Activated T-helper 1 cell treated with anti-CD3 and anti-CD28 coated beads, Interleukin-12 subunit alpha, Interleukin-12 subunit beta, Interleukin-2, Interleukin-4 antibody, amounts not matched to agents 30 ng/mL and 10 ng/mL and 1 ng/mL, durations not matched to agents 14 hours and 24 hours and 36 hours (primary cell): ENCODE data around the gene S100A4. TPM values are rescaled to one million over a fixed set of nuclear protein-coding genes. Genes with fewer than 3 reads are reported as not detected.

Source experiments
- DNase-seq: peaks from one replicate; pipeline ENCODE4 v3.0.0; 2021; ENCODE audit warnings: low spot score
- H3K27ac Mint-ChIP-seq: one replicate; pipeline ENCODE4 v1.8.0; 2021; ENCODE audit warnings: mild to moderate bottlenecking, mixed read lengths
- H3K27me3 Mint-ChIP-seq: one replicate; pipeline ENCODE4 v1.8.0; 2022; ENCODE audit warnings: mild to moderate bottlenecking, moderate library complexity, mixed read lengths; ENCODE audit not compliant: insufficient read depth
- H3K36me3 Mint-ChIP-seq: one replicate; pipeline ENCODE4 v1.8.0; 2021; ENCODE audit warnings: low read depth, mixed read lengths
- H3K4me1 Mint-ChIP-seq: one replicate; pipeline ENCODE4 v1.8.0; 2021; ENCODE audit warnings: low read depth, mixed read lengths
- H3K4me3 Mint-ChIP-seq: one replicate; pipeline ENCODE4 v1.8.0; 2021; ENCODE audit warnings: mild to moderate bottlenecking, moderate library complexity, mixed read lengths
- H3K9me3 Mint-ChIP-seq: one replicate; pipeline ENCODE4 v1.8.0; 2021; ENCODE audit warnings: mixed read lengths
- intact Hi-C: fragments of 100-400 bp; cut with micrococcal nuclease; formaldehyde crosslinking; loops from one replicate; pipeline ENCODE4 v1.15.1; 2024
- total RNA-seq: library from RNA; stranded (reverse); gene quantifications from 2 replicates; pipeline ENCODE4 v1.2.3, GENCODE V29; 2022

Gene S100A4
- total RNA-seq, 1 donor from 2014 or later: 167 TPM

GRCh38 chr1:153541641-153542590 is 3.7 kb downstream of the S100A4 start:
- DNase-seq: no peak
- Mint-ChIP-seq H3K27me3 (no peaks in the 10 kb centered on the region), H3K4me3 (peak overlapping the region; percentile 41), H3K36me3 (peaks cover 27% of the 10 kb centered on the region), H3K27ac (peak overlapping the region; percentile 85), H3K4me1 (peaks cover 77% of the 10 kb centered on the region), H3K9me3 (no peaks in the 10 kb centered on the region)
- intact Hi-C loops: loop anchor here (10.0 kb wide), 1 partner anchor 423 kb away; the partner anchor contains the start of genes CREB3L4 and SLC39A1

GRCh38 chr1:153540394-153541361 is 4.9 kb downstream of the S100A4 start, which contains the start of gene S100A5:
TSS of gene S100A5 (minus strand) at chr1:153540934. CDS start at chr1:153540191, 743 bp downstream.
- peaks cover 29% of the 10 kb centered on the region for H3K36me3 Mint-ChIP-seq
- intact Hi-C loops: loop anchor here (10.0 kb wide), 1 partner anchor 424 kb away; the partner anchor contains the start of genes CREB3L4 and SLC39A1
- H3K27me3 Mint-ChIP-seq: no peaks in the 10 kb centered on the region
- peak within 1 kb of the TSS; percentile 72 for H3K4me3 Mint-ChIP-seq
- peak; percentile 58 for DNase-seq
- H3K9me3 Mint-ChIP-seq: no peaks in the 10 kb centered on the region
- peaks cover 76% of the 10 kb centered on the region for H3K4me1 Mint-ChIP-seq
- peak within 1 kb of the TSS; percentile 79 for H3K27ac Mint-ChIP-seq

GRCh38 chr1:153539395-153540093 is 6.1 kb downstream of the S100A4 start:
- H3K9me3 Mint-ChIP-seq: no peaks in the 10 kb centered on the region
- no peak for DNase-seq
- intact Hi-C loops: loop anchor here (10.0 kb wide), 1 partner anchor 425 kb away; the partner anchor contains the start of genes CREB3L4 and SLC39A1

GRCh38 chr1:153538315-153538821 is 7.2 kb downstream of the S100A4 start:
- H3K9me3 Mint-ChIP-seq: no peaks in the 10 kb centered on the region
- intact Hi-C loops: no loop called here
- H3K36me3 Mint-ChIP-seq: peaks cover 27% of the 10 kb centered on the region
- H3K27ac Mint-ChIP-seq: peak overlapping the region; percentile 29
- peaks cover 71% of the 10 kb centered on the region for H3K4me1 Mint-ChIP-seq
- H3K4me3 Mint-ChIP-seq: peak overlapping the region; percentile 53
- no peak for DNase-seq
- no peaks in the 10 kb centered on the region for H3K27me3 Mint-ChIP-seq

More at GRCh38 chr1:153539395-153540093, 6.1 kb downstream of the S100A4 start:
- peak overlapping the region; percentile 79 for H3K27ac Mint-ChIP-seq
- H3K4me1 Mint-ChIP-seq: peaks cover 71% of the 10 kb centered on the region
- H3K36me3 Mint-ChIP-seq: peaks cover 29% of the 10 kb centered on the region
- peak overlapping the region; percentile 72 for H3K4me3 Mint-ChIP-seq
- H3K27me3 Mint-ChIP-seq: no peaks in the 10 kb centered on the region

GRCh38 chr1:153537376-153537730 is 8.3 kb downstream of the S100A4 start:
- no peaks in the 10 kb centered on the region for H3K9me3 Mint-ChIP-seq
- no peaks in the 10 kb centered on the region for H3K27me3 Mint-ChIP-seq
- peak overlapping the region; percentile 96 for H3K27ac Mint-ChIP-seq
- no peak for DNase-seq
- intact Hi-C loops: no loop called here
- peaks cover 71% of the 10 kb centered on the region for H3K4me1 Mint-ChIP-seq
- H3K4me3 Mint-ChIP-seq: peak overlapping the region; percentile 35
- peaks cover 18% of the 10 kb centered on the region for H3K36me3 Mint-ChIP-seq

GRCh38 chr1:153536671-153537375 is 8.8 kb downstream of the S100A4 start:
- Mint-ChIP-seq H3K4me1 (peaks cover 71% of the 10 kb centered on the region), H3K4me3 (peak overlapping the region; percentile 91), H3K27ac (peak overlapping the region; percentile 96), H3K36me3 (peaks cover 15% of the 10 kb centered on the region), H3K9me3 (no peaks in the 10 kb centered on the region), H3K27me3 (no peaks in the 10 kb centered on the region)
- intact Hi-C loops: loop anchor here (1.0 kb wide), 3 partner anchors 8 to 121 kb away; partner anchors contain the start of genes S100A4 and SNAPIN
- DNase-seq: no peak

GRCh38 chr1:153536012-153536670 is 9.5 kb downstream of the S100A4 start:
- Mint-ChIP-seq H3K27ac (peak overlapping the region; percentile 96), H3K4me3 (peak overlapping the region; percentile 91), H3K27me3 (no peaks in the 10 kb centered on the region), H3K36me3 (peaks cover 10% of the 10 kb centered on the region), H3K4me1 (peaks cover 71% of the 10 kb centered on the region), H3K9me3 (no peaks in the 10 kb centered on the region)
- DNase-seq: peak; percentile 76
- intact Hi-C loops: loop anchor here (1.0 kb wide), 3 partner anchors 9 to 122 kb away; partner anchors contain the start of genes S100A4 and SNAPIN

- H3K27me3 Mint-ChIP-seq: no peaks in the 10 kb centered on the region
- DNase-seq: peak; percentile 36
- H3K4me1 Mint-ChIP-seq: peaks cover 71% of the 10 kb centered on the region
- H3K4me3 Mint-ChIP-seq: peak within 1 kb of the TSS; percentile 91
- intact Hi-C loops: loop anchor here (1.0 to 2.0 kb wide), 5 partner anchors 10 to 135 kb away; partner anchors contain the start of genes ILF2, S100A4 and SNAPIN
- peak within 1 kb of the TSS; percentile 96 for H3K27ac Mint-ChIP-seq
- peaks cover 10% of the 10 kb centered on the region for H3K36me3 Mint-ChIP-seq
- H3K9me3 Mint-ChIP-seq: no peaks in the 10 kb centered on the region
Observed at GRCh38 chr1:153535242-153536011, 10.2 kb downstream of the S100A4 start, which contains the start of gene S100A6. TSS of gene S100A6 (minus strand) at chr1:153535991. CDS start at chr1:153535339, 652 bp downstream.

GRCh38 chr1:153534925-153535241 is 10.7 kb downstream of the S100A4 start:
- H3K27me3 Mint-ChIP-seq: no peaks in the 10 kb centered on the region
- peaks cover 69% of the 10 kb centered on the region for H3K4me1 Mint-ChIP-seq
- H3K27ac Mint-ChIP-seq: peak overlapping the region; percentile 95
- H3K9me3 Mint-ChIP-seq: no peaks in the 10 kb centered on the region
- no peak for DNase-seq
- intact Hi-C loops: loop anchor here (1.0 to 2.0 kb wide), 2 partner anchors 82 to 136 kb away; partner anchors contain the start of gene ILF2
- H3K36me3 Mint-ChIP-seq: peaks cover 10% of the 10 kb centered on the region
- H3K4me3 Mint-ChIP-seq: peak overlapping the region; percentile 91

- DNase-seq: no peak
- Mint-ChIP-seq H3K27me3 (no peaks in the 10 kb centered on the region), H3K9me3 (no peaks in the 10 kb centered on the region), H3K4me1 (peaks cover 64% of the 10 kb centered on the region), H3K36me3 (peaks cover 10% of the 10 kb centered on the region), H3K27ac (peak overlapping the region; percentile 62), H3K4me3 (peak overlapping the region; percentile 91)
- intact Hi-C loops: loop anchor here (2.0 kb wide), 1 partner anchor 136 kb away; the partner anchor contains the start of gene ILF2
Observed at GRCh38 chr1:153534226-153534924, 11.2 kb downstream of the S100A4 start.
